Kidney epithelial cell (primary cell): ENCODE results near the gene RSPH9. TPM values are rescaled to one million over a fixed set of nuclear protein-coding genes. Genes with fewer than 3 reads are reported as not detected.

Experiments used
- DNase-seq: peaks from one replicate; pipeline ENCODE4 v3.0.0-alpha.2; 2010; ENCODE audit warnings: low read depth
- H3K27me3 ChIP-seq: 2 replicates; pipeline ENCODE4 v1.6.0; 2011; ENCODE audit warnings: low read length; ENCODE audit not compliant: control insufficient read depth, insufficient read depth
- H3K36me3 ChIP-seq: 2 replicates; pipeline ENCODE4 v1.5.1; 2011; ENCODE audit warnings: low read length; ENCODE audit not compliant: control insufficient read depth, insufficient read depth
- H3K4me3 ChIP-seq: 2 replicates; pipeline ENCODE4 v1.5.1; 2011; ENCODE audit warnings: low read depth, mild to moderate bottlenecking, control low read depth, low read length
- CTCF ChIP-seq: IDR thresholded peaks from 2 replicates; pipeline ENCODE4 v1.5.1; 2011; ENCODE audit warnings: mild to moderate bottlenecking, moderate library complexity, low read length, control low read depth, inconsistent platforms; ENCODE audit not compliant: insufficient read depth, poor library complexity, severe bottlenecking
- total RNA-seq: library from RNA; depleted of rRNA; stranded (reverse); fragments of >200 nt; gene quantifications from 2 replicates; pipeline ENCODE4 v1.2.3, GENCODE V29; 2015

RSPH9 gene
- total RNA-seq, 1 donor from 2014 or later: 0.08 TPM

GRCh38 chr6:43621078-43621835, 23.6 kb upstream of the RSPH9 start:
- no peak overlapping the region for H3K4me3 ChIP-seq
- DNase-seq: no peak
- no peak for TF ChIP-seq CTCF
- no peaks in the 10 kb centered on the region for H3K27me3 ChIP-seq
- H3K36me3 ChIP-seq: peaks cover 14% of the 10 kb centered on the region

- H3K27me3 ChIP-seq: no peaks in the 10 kb centered on the region
- no peak overlapping the region for H3K4me3 ChIP-seq
- no peak for DNase-seq
- no peak for TF ChIP-seq CTCF
- H3K36me3 ChIP-seq: peaks cover 14% of the 10 kb centered on the region
Observed at GRCh38 chr6:43621836-43622180, 23.0 kb upstream of the RSPH9 start.

- H3K4me3 ChIP-seq: no peak overlapping the region
- no peak for DNase-seq
- peaks cover 14% of the 10 kb centered on the region for H3K36me3 ChIP-seq
- H3K27me3 ChIP-seq: no peaks in the 10 kb centered on the region
- no peak for TF ChIP-seq CTCF
Observed at GRCh38 chr6:43622541-43622940, 22.3 kb upstream of the RSPH9 start.

- no peak overlapping the region for H3K4me3 ChIP-seq
- DNase-seq: no peak
- TF ChIP-seq CTCF: no peak
- H3K36me3 ChIP-seq: peaks cover 14% of the 10 kb centered on the region
- H3K27me3 ChIP-seq: no peaks in the 10 kb centered on the region
Observed at GRCh38 chr6:43623880-43624785, 20.7 kb upstream of the RSPH9 start.

- peaks cover 14% of the 10 kb centered on the region for H3K36me3 ChIP-seq
- no peak for DNase-seq
- TF ChIP-seq CTCF: no peak
Observed at GRCh38 chr6:43624786-43625288, 20.0 kb upstream of the RSPH9 start.

More at GRCh38 chr6:43624786-43625288, 20.0 kb upstream of the RSPH9 start:
- Histone ChIP-seq H3K27me3 (no peaks in the 10 kb centered on the region), H3K4me3 (no peak overlapping the region)
